Stimulated activated effector memory CD8-positive, alpha-beta T cell treated with anti-CD3 and anti-CD28 coated beads, Interleukin-12 subunit alpha, Interleukin-12 subunit beta, amount 100 ng/mL, for 72 hours (primary cell): Measurements from ENCODE around the gene IFT80.
A peak's percentile ranks its signal among the peaks of the same experiment; 100 is the strongest.

Experiments
- ATAC-seq: fragments of 150-1000 bp; cut with Tn5 transposase; 2 replicates; pipeline ENCODE4 v1.10.0; 2021
- DNase-seq, 2 donors: peaks; one replicate each; pipeline ENCODE4 v3.0.0; 2021 to 2022; ENCODE audit warnings: low spot score in 2 of 2
- H3K27ac Mint-ChIP-seq: one replicate; pipeline ENCODE4 v1.8.0; 2022; ENCODE audit warnings: mild to moderate bottlenecking, mixed read lengths
- H3K36me3 Mint-ChIP-seq: one replicate; pipeline ENCODE4 v1.8.0; 2022; ENCODE audit warnings: mild to moderate bottlenecking, mixed read lengths
- H3K4me1 Mint-ChIP-seq: one replicate; pipeline ENCODE4 v1.8.0; 2022; ENCODE audit warnings: mixed read lengths
- H3K4me3 Mint-ChIP-seq: one replicate; pipeline ENCODE4 v1.8.0; 2022; ENCODE audit warnings: mild to moderate bottlenecking, mixed read lengths
- H3K9me3 Mint-ChIP-seq: one replicate; pipeline ENCODE4 v1.8.0; 2022; ENCODE audit warnings: mixed read lengths

Gene IFT80

DNA sequence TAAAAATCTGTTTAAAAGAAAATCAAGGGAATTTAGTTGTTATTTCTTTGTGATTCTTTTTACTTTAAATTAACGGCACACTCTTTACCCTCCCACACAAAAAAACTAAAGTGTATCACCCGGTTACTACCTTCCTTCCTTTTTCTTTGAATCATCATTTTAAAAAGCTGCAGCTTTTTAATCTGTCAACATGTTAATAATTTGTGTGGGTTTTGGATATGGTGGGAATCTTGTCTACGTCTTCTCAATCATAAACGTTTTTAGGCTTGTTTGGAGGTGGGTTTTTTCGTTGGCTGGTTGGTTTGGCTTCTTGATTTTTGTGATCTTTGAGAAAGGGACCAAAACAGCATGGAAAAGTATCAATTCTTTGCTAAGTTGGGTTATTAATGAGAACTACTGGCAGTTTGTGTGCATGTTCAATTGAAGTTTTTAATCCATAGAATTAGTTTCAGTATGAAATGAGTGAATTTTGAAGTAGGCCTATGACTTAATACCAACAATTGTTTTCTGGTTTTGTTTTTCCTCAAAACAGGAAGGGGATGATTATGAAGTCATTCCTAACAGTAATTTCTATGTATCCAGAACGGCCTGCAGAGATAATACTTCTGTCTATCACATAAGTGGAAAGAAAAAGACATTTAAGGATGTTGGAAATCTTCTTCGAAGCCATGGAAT lies 4.9 kb upstream of the IFT80 start:
- peaks cover 99% of the 10 kb centered on the region for H3K36me3 Mint-ChIP-seq

DNA sequence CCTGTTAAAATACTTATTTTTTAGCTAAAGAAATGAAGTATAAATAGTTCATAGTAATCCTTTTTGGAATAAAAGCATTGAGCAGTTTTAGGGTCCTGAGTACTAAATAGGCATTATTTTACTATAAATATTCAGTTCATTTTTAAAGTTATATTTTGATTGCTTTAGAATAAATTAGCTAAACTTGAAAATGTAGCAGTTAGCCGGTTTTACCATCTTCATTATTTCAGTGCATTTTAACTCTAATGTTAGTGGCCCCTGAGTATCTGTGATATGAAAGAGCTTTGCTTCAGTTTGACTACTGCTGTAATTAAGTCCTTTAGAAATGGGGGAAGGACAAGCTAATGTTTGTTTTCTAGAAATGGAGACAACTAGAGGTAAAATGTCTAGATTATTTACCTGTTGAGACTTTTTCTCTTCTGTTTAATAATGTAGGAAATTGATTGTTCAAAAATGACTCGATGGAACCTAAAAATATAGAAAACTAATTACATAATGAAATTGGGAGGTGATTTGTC lies 4.1 kb upstream of the IFT80 start:
- no peak for DNase-seq
- H3K9me3 Mint-ChIP-seq, result no peaks in the 10 kb centered on the region
- H3K4me3 Mint-ChIP-seq, result peak overlapping the region; percentile 96
- peaks cover 92% of the 10 kb centered on the region for H3K36me3 Mint-ChIP-seq
- no peak overlapping the region for H3K27ac Mint-ChIP-seq
- no peak for ATAC-seq
- peaks cover 40% of the 10 kb centered on the region for H3K4me1 Mint-ChIP-seq

More for the DNA sequence above, 4.9 kb upstream of the IFT80 start:
- DNase-seq (no peak), ATAC-seq (no peak)
- Mint-ChIP-seq H3K27ac (no peak overlapping the region), H3K9me3 (no peaks in the 10 kb centered on the region), H3K4me3 (peak overlapping the region; percentile 96), H3K4me1 (peaks cover 31% of the 10 kb centered on the region)

DNA sequence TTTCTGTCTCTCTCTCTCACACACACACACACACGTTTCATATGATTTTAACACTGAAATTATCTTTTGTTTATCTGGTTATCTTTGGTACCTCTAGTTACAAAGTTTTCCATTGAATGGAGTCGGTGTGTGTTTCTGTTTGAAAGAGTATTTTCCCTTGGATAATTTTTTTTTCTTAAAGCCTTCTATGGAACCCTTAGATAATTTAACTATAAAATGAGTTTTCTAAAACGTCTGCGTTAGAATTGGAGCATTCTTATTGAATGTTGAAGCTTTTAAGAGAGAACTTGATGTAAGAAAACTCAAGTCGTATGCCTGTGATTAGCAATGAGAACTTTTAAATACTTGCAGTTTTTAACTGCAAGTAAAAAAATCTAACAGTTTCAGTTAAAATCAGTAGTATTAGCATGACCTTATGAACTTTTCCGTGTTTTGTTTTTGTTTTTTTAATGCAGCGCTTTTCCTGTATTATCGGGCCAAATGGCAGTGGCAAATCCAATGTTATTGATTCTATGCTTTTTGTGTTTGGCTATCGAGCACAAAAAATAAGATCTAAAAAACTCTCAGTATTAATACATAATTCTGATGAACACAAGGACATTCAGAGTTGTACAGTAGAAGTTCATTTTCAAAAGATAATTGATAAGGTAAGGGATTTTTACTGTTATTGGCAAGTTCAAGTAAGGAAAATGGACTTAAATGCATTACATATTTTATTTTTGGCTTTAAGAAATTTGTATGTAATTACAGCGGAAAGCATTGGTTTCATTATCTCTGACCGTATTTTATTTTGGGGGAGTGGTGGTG lies 3.4 kb upstream of the IFT80 start:
- Mint-ChIP-seq H3K9me3 (no peaks in the 10 kb centered on the region), H3K4me3 (peak overlapping the region; percentile 96), H3K36me3 (peaks cover 87% of the 10 kb centered on the region), H3K4me1 (peaks cover 41% of the 10 kb centered on the region), H3K27ac (peak overlapping the region; percentile 52)
- DNase-seq (no peak), ATAC-seq (no peak)

GRCh38 chr3:160401291-160402095 lies 2.5 kb upstream of the IFT80 start:
- H3K4me1 Mint-ChIP-seq, result peaks cover 46% of the 10 kb centered on the region
- no peak for ATAC-seq
- no peaks in the 10 kb centered on the region for H3K9me3 Mint-ChIP-seq
- H3K27ac Mint-ChIP-seq, result peak overlapping the region; percentile 83
- peak overlapping the region; percentile 96 for H3K4me3 Mint-ChIP-seq
- DNase-seq, result no peak
- peaks cover 77% of the 10 kb centered on the region for H3K36me3 Mint-ChIP-seq

GRCh38 chr3:160400702-160401150 lies 1.7 kb upstream of the IFT80 start:
- peaks cover 46% of the 10 kb centered on the region for H3K4me1 Mint-ChIP-seq
- H3K27ac Mint-ChIP-seq, result peak overlapping the region; percentile 100
- DNase-seq, result peak in 1 of 2 donors; percentile 15
- ATAC-seq, result peak; percentile 24
- H3K36me3 Mint-ChIP-seq, result peaks cover 70% of the 10 kb centered on the region
- peak overlapping the region; percentile 96 for H3K4me3 Mint-ChIP-seq
- H3K9me3 Mint-ChIP-seq, result no peaks in the 10 kb centered on the region

DNA sequence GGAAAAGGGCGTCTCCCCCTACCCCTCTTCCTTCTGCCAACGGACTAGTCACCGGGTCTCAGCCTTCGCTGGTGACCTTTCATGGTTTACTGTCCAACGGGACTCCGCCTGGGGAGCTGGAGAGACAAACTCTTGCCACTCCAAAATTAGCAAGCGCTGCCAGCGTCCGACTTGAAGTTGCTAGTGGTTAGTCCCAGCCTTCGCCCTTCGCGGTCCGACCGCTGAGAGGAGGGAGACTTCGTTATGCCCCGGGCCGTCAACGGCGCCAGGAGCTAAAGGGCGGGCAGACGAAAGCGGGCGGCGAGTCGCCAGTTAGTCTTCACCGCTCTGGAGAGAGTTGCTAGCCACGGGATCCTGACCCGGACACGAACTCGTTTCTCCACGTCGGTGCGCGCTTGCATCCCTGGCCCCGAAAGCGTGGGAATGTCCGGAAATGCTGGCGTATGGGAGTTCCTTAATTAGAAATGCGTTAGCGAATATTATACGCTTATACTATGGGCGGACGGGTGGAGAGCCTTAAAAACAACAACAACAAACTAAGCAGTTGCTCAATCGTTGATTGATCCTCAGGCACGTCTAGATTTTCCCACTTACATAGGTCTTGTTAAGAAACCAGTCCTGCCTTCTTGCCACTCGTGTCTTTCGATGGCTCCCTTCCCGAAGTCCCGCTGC lies 1.1 kb upstream of the IFT80 start:
- Mint-ChIP-seq H3K36me3 (peaks cover 64% of the 10 kb centered on the region), H3K9me3 (no peaks in the 10 kb centered on the region), H3K4me3 (peak overlapping the region; percentile 96), H3K27ac (peak overlapping the region; percentile 100), H3K4me1 (peaks cover 46% of the 10 kb centered on the region)
- peak in 1 of 2 donors; percentile 65 for DNase-seq
- peak; percentile 37 for ATAC-seq

- H3K4me1 Mint-ChIP-seq, result peaks cover 42% of the 10 kb centered on the region
Observed at GRCh38 chr3:160398820-160399124, 253 bp downstream of the IFT80 start.

DNA sequence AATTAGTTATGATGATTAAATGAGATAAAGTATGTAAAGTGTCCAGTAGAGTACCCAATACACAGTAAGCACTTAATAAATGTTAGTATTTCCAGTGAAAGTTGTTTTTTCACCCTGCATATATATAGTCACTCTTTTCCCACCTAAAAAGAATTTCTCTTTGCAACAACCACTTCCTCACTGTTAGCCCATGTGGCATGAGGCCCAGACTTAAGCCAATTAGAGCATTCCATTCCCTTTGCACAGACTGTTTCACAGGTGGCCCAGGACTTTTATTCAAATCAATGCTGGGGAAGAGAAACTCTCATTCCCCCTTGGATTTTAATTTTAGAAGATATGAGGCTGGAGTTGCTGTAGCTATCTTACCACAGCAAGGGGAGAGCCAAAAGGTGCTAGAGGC lies 3.7 kb downstream of the IFT80 start:
- H3K27ac Mint-ChIP-seq, result no peak overlapping the region
- no peaks in the 10 kb centered on the region for H3K9me3 Mint-ChIP-seq
- H3K36me3 Mint-ChIP-seq, result peaks cover 15% of the 10 kb centered on the region
- no peak for DNase-seq
- H3K4me3 Mint-ChIP-seq, result no peak overlapping the region
- peaks cover 22% of the 10 kb centered on the region for H3K4me1 Mint-ChIP-seq
- no peak for ATAC-seq

More at GRCh38 chr3:160398820-160399124, 253 bp downstream of the IFT80 start:
- Mint-ChIP-seq H3K4me3 (peak overlapping the region; percentile 96), H3K36me3 (peaks cover 50% of the 10 kb centered on the region), H3K9me3 (no peaks in the 10 kb centered on the region), H3K27ac (peak overlapping the region; percentile 100)
- DNase-seq, result no peak
- ATAC-seq, result peak; percentile 1

GRCh38 chr3:160394009-160394392 lies 5.0 kb downstream of the IFT80 start:
- Mint-ChIP-seq H3K27ac (no peak overlapping the region), H3K4me3 (no peak overlapping the region), H3K9me3 (no peaks in the 10 kb centered on the region), H3K36me3 (peaks cover 2% of the 10 kb centered on the region), H3K4me1 (peaks cover 16% of the 10 kb centered on the region)
- ATAC-seq (no peak), DNase-seq (no peak)

DNA sequence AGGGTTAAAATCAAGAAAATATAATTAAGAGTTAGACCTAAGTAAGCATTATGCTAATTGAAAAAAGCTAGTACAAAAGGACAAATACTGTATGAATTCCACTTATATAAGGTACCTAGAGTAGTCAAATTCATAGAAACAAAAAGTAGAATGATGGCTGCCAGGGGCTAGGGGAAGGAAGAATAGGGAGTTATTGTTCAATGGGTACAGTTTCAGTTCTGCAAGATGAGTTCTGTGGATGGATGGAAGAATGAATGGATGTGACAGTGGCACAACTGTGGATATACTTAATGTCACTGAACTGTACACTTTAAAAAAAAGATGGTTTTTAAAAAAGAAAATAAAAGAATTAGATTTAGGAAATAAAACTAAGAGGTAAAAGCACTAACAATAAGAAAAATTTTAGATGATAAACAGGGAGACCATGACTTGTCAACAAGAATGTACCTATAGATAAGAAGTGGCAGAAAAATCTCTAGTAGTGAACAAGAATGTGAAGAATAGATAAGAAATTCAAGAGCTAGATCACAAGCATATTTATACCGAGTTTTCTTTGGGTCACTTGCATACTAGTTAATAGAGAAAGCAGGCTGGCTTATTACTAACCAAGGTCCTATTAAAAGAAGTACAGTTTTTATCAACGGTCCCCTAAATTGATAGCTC lies 5.5 kb downstream of the IFT80 start:
- ATAC-seq (no peak), DNase-seq (no peak)
- no peak overlapping the region for H3K4me3 Mint-ChIP-seq
- H3K36me3 Mint-ChIP-seq, result no peaks in the 10 kb centered on the region
- H3K27ac Mint-ChIP-seq, result no peak overlapping the region
- H3K9me3 Mint-ChIP-seq, result no peaks in the 10 kb centered on the region
- peaks cover 10% of the 10 kb centered on the region for H3K4me1 Mint-ChIP-seq

DNA sequence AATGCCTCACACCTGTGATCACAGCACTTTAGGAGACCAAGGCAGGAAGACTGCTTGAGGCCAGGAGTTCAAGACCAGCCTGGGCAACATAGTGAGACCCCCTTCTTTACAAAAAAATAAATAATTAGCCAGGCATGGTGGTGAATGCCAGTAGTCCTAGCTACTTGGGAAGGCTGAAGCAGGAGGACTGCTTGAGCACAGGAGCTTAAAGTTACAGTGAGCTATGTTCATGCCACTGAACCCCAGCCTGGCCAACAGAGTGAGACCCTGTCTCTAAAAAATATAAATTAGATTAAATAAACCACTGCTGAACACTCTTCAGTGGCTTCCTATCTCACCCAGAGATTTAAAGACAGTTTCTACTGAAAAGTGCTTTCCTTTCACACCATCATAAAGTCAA lies 6.2 kb downstream of the IFT80 start:
- Mint-ChIP-seq H3K27ac (no peak overlapping the region), H3K36me3 (no peaks in the 10 kb centered on the region), H3K4me3 (no peak overlapping the region), H3K9me3 (no peaks in the 10 kb centered on the region), H3K4me1 (peaks cover 7% of the 10 kb centered on the region)
- no peak for ATAC-seq
- no peak for DNase-seq

DNA sequence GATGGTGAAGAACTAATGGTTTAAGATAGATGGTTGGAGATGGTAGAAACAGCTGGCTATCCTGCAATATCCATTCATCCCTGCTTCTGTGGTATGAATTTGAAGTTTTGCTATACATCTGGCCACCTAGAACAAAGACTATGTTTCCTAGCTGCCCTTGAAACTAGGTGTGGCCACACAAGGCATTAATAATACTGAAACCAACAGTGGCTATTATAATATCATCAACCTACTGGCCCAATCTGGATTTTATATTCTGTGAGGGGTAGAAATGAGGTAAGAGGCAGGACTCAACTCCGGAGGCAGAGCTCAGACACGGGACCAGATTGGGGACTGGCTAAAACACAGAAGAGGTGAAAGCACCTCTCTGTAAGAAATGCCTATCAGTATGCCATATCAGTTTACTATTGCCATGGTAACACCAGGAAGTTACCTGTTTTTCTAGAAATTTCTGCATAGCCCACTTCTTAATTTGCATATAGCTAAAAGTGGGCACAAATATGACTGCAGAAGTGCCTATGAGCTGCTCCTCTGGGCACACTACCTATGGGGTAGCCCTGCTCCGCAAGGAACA lies 8.4 kb downstream of the IFT80 start:
- Mint-ChIP-seq H3K27ac (no peak overlapping the region), H3K36me3 (no peaks in the 10 kb centered on the region), H3K9me3 (no peaks in the 10 kb centered on the region), H3K4me3 (no peak overlapping the region), H3K4me1 (peaks cover 8% of the 10 kb centered on the region)
- DNase-seq (no peak), ATAC-seq (no peak)

DNA sequence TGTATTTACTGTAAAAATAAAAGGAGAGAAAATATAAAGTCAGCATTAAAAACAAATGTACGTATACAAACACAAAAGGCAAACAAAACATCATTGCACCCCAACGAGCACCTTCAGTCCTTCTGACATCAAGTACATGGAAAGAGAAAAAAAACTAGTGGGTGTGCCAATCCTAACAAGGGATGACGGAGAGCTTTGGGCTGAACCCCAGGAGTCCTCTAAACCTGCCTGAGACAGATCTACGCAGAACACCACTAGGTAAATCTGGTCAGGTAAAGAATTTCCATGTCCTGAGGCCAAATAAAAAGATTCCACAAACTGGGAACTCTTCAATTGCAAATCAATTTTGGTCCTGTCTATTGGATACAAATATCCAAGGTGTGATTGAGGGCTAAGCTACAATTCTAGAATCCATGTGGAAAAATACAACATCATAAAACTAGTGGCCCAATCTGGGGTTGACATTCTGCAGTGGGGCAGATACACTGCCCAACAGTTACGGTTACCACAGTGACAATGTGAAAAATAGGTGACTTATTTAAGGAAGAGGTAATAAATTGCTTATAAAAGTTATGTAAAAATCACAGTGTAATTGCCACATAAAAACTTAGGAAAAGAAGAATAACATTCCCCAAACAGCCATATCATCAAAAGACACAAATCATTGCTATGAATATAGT lies 14.2 kb downstream of the IFT80 start:
- Mint-ChIP-seq H3K36me3 (peaks cover 5% of the 10 kb centered on the region), H3K4me3 (no peak overlapping the region), H3K27ac (no peak overlapping the region), H3K9me3 (no peaks in the 10 kb centered on the region), H3K4me1 (peaks cover 8% of the 10 kb centered on the region)
- DNase-seq (no peak), ATAC-seq (no peak)

GRCh38 chr3:160381470-160381869 lies 17.6 kb downstream of the IFT80 start:
- no peaks in the 10 kb centered on the region for H3K9me3 Mint-ChIP-seq
- no peaks in the 10 kb centered on the region for H3K4me1 Mint-ChIP-seq
- H3K4me3 Mint-ChIP-seq, result no peak overlapping the region
- peaks cover 10% of the 10 kb centered on the region for H3K36me3 Mint-ChIP-seq
- DNase-seq (no peak), ATAC-seq (no peak)
- no peak overlapping the region for H3K27ac Mint-ChIP-seq
